Erythroblast (primary cell): ENCODE results near the gene C13orf42.

Experiments used
- GATA1 ChIP-seq: IDR thresholded peaks from 2 replicates; pipeline ENCODE4 v1.6.1; 2011; ENCODE audit warnings: low read depth, mild to moderate bottlenecking, control low read depth, low read length, moderate library complexity
- POLR2A ChIP-seq: IDR thresholded peaks from 2 replicates; pipeline ENCODE4 v1.6.1; 2011; ENCODE audit warnings: mild to moderate bottlenecking, low read length

DNA sequence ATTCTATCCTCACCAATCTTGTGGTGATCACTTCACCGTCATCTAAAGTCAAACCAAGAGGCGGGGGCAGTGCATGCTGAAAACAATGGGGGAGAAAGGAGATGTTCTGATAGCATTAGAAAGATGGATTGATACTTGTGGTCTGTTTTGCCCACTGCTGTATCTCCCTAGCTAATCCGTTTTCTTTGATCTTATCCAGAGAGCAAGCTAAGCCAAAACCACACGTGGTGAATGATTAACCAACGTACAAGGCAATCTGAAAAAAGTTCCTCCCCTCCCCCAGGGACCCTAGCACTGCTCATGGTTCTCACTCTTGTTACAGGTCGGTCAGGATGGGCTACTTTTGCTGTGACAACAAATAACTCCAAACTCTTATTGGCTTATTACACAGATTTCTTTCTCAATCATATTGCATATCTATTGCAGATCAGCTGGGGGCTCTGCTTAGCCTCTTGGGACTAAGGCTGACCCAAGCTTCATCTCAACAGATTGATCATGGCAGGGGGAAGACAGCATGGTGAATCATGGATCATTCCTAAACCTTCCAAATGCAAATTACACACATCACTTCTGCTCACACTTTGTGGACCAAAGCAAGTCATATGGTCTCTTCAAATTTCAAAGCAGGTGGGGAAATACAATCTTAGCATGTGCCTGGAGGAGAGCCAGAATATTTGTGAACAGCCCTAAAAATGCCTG, 11.9 kb upstream of the C13orf42 start:
- TF ChIP-seq POLR2A (no peak), GATA1 (no peak)
